Retinal pigment epithelial cell (primary cell): ENCODE data around the gene TMEM139.

Source experiments
- DNase-seq: peaks from one replicate; pipeline ENCODE4 v3.0.0-alpha.2; 2010; ENCODE audit warnings: low read depth
- H3K4me3 ChIP-seq: 2 replicates; pipeline ENCODE4 v1.5.1; 2011; ENCODE audit warnings: mild to moderate bottlenecking, low read length, control low read depth, moderate library complexity
- TF ChIP-seq, protein P1 (sequence below): conservative IDR thresholded peaks from 2 replicates; pipeline ENCODE4 v1.5.1; 2011; ENCODE audit warnings: low read depth, low read length, control low read depth, inconsistent platforms

Gene TMEM139

DNA sequence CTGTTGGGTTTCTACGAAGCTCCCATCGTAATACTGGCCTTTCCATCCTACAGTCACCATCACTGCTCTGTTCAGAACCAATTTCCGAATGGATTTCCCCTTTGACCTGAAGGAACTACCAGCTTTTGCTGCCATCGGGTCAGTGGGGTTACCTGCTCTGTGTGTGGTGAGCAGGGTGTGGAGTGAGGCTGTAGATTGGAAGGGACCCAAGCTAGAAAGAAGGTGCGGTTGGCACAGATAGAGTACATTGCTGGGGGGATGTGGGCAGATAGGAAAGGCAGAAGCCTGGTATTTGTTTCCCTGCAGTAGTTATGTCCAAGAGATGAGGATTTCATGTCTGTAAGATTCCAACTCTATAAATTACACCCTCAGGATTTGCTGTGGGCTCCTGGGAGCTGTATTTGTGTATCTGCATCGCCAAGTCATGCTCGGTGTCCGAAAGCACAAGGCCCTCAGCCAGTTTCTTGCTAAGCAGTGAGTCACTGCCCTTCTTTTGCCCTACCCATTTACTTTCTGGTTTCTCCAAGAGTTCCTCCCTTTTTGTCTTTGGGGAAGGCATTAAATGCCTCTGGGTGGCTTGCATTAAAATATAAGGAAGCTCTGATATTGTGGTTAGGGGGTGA is 46.5 kb downstream of the TMEM139 start:
- H3K4me3 ChIP-seq = no peak overlapping the region
- TF ChIP-seq, protein P1, sequence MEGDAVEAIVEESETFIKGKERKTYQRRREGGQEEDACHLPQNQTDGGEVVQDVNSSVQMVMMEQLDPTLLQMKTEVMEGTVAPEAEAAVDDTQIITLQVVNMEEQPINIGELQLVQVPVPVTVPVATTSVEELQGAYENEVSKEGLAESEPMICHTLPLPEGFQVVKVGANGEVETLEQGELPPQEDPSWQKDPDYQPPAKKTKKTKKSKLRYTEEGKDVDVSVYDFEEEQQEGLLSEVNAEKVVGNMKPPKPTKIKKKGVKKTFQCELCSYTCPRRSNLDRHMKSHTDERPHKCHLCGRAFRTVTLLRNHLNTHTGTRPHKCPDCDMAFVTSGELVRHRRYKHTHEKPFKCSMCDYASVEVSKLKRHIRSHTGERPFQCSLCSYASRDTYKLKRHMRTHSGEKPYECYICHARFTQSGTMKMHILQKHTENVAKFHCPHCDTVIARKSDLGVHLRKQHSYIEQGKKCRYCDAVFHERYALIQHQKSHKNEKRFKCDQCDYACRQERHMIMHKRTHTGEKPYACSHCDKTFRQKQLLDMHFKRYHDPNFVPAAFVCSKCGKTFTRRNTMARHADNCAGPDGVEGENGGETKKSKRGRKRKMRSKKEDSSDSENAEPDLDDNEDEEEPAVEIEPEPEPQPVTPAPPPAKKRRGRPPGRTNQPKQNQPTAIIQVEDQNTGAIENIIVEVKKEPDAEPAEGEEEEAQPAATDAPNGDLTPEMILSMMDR = no peak
- peak; percentile 35 for DNase-seq

DNA sequence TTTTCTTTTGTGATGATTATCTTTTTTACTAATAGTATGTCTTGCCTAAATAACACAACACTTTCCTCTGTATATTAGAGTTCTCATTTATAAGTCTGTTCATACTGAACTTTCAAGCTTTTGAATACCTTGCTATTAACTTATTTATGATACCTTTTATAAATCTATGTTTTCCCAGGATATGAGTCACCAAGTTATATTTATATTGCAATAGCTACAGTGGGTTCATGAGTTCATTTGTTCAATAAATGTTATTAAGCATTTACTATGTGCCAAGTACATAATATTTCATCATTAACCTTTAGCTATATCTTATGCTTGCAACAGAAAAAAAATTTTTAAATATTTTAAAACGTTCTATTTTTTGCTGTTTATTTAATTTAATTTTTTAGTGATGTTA is 49.5 kb downstream of the TMEM139 start:
- DNase-seq = no peak
- TF ChIP-seq, protein P1 = no peak
- H3K4me3 ChIP-seq = no peak overlapping the region

- TF ChIP-seq, protein P1 = no peak
- DNase-seq = no peak
- no peak overlapping the region for H3K4me3 ChIP-seq
Measured at GRCh38 chr7:143337216-143337615, 52.5 kb downstream of the TMEM139 start.
